HUES6 (cell line): ENCODE results near the gene MIPOL1.
"Not testable (repeated sequence)": the region's sequence is repeated elsewhere in the genome, so short reads cannot be mapped to it uniquely, and the experiment has no call there.

Experiments used
- H3K27ac ChIP-seq: 2 replicates; pipeline ENCODE4 v1.7.0; 2013; ENCODE audit warnings: low read depth, mild to moderate bottlenecking, low read length, inconsistent platforms
- H3K27me3 ChIP-seq: 2 replicates; pipeline ENCODE4 v1.6.1; 2013; ENCODE audit warnings: low read length; ENCODE audit not compliant: control insufficient read depth, insufficient read depth
- H3K36me3 ChIP-seq: 2 replicates; pipeline ENCODE4 v1.6.1; 2013; ENCODE audit warnings: low read length; ENCODE audit not compliant: control insufficient read depth, insufficient read depth
- H3K4me1 ChIP-seq: 2 replicates; pipeline ENCODE4 v1.6.1; 2013; ENCODE audit warnings: low read length; ENCODE audit not compliant: control insufficient read depth, insufficient read depth
- H3K4me3 ChIP-seq: 2 replicates; pipeline ENCODE4 v1.5.1; 2013; ENCODE audit warnings: low read depth, low read length
- H3K9ac ChIP-seq: one replicate; pipeline ENCODE4 v1.6.1; 2013; ENCODE audit warnings: mild to moderate bottlenecking, low read length
- H3K9me3 ChIP-seq: 2 replicates; pipeline ENCODE4 v1.6.1; 2013; ENCODE audit warnings: low read depth, low read length; ENCODE audit not compliant: control insufficient read depth, insufficient read depth

Gene MIPOL1

GRCh38 chr14:37544407-37544806 lies 346.7 kb downstream of the MIPOL1 start:
- H3K9ac ChIP-seq: no peak overlapping the region
- H3K27ac ChIP-seq: no peak overlapping the region
- no peaks in the 10 kb centered on the region for H3K27me3 ChIP-seq
- H3K4me3 ChIP-seq: no peak overlapping the region
- H3K4me1 ChIP-seq: no peaks in the 10 kb centered on the region
- no peaks in the 10 kb centered on the region for H3K9me3 ChIP-seq
- no peaks in the 10 kb centered on the region for H3K36me3 ChIP-seq

GRCh38 chr14:37545174-37545573 lies 347.4 kb downstream of the MIPOL1 start:
- H3K27ac ChIP-seq: no peak overlapping the region
- no peaks in the 10 kb centered on the region for H3K36me3 ChIP-seq
- H3K9ac ChIP-seq: no peak overlapping the region
- H3K4me3 ChIP-seq: no peak overlapping the region
- no peaks in the 10 kb centered on the region for H3K9me3 ChIP-seq
- no peaks in the 10 kb centered on the region for H3K4me1 ChIP-seq
- no peaks in the 10 kb centered on the region for H3K27me3 ChIP-seq

DNA sequence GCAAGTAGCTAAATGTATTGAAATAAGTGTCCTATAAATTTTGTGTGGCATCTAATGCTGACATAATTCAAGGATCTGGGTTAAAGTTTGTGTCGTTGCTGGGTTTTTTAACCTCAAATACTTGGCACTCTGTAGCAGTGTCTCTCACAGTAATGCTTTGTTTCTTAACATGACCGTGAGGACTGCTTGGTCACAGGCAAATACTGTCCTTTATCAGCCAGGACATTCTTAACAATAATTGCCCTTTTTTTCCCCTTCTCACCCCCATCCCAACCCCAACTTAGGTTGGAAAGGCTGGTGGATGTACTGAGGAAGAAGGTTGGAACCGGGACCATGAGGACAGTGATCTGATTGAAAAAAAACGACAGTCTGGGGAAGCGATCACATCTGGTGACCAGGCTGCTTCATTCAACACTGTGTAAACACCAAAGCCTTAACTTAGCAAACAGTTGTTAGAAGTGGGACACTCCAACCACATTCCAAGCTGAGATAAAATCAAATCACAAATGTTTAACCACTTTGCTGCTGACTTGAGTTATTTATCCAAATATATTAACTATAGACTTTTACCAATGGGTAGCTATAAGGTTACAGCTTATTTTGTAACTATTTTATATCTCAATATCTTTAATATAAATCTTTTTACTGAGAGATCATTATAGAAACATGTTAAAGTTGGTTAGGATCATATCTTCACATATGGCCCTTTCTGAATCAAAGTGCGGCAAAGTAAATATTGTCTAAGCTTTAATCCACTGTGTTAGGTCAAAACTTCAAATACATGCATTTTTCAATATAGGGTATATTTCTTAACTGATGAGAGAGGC lies 349.1 kb downstream of the MIPOL1 start:
- Histone ChIP-seq H3K27me3 (no peaks in the 10 kb centered on the region), H3K4me1 (no peaks in the 10 kb centered on the region), H3K36me3 (no peaks in the 10 kb centered on the region), H3K9me3 (no peaks in the 10 kb centered on the region), H3K27ac (no peak overlapping the region), H3K9ac (no peak overlapping the region), H3K4me3 (no peak overlapping the region)

- no peaks in the 10 kb centered on the region for H3K36me3 ChIP-seq
- no peaks in the 10 kb centered on the region for H3K4me1 ChIP-seq
- 0 out of 2 replicates have a peak, but pooled peaks cover 4% of the 10 kb centered on the region for H3K9me3 ChIP-seq
- H3K4me3 ChIP-seq: no peak overlapping the region
- H3K27ac ChIP-seq: no peak overlapping the region
- H3K27me3 ChIP-seq: no peaks in the 10 kb centered on the region
- H3K9ac ChIP-seq: no peak overlapping the region
Measured at GRCh38 chr14:37550511-37550910, 352.8 kb downstream of the MIPOL1 start.

- H3K9me3 ChIP-seq: 0 out of 2 replicates have a peak, but pooled peaks cover 4% of the 10 kb centered on the region
- no peaks in the 10 kb centered on the region for H3K36me3 ChIP-seq
- no peaks in the 10 kb centered on the region for H3K4me1 ChIP-seq
- H3K9ac ChIP-seq: no peak overlapping the region
- H3K27me3 ChIP-seq: no peaks in the 10 kb centered on the region
- H3K4me3 ChIP-seq: no peak overlapping the region
- H3K27ac ChIP-seq: no peak overlapping the region
Measured at GRCh38 chr14:37551119-37551518, 353.4 kb downstream of the MIPOL1 start.

DNA sequence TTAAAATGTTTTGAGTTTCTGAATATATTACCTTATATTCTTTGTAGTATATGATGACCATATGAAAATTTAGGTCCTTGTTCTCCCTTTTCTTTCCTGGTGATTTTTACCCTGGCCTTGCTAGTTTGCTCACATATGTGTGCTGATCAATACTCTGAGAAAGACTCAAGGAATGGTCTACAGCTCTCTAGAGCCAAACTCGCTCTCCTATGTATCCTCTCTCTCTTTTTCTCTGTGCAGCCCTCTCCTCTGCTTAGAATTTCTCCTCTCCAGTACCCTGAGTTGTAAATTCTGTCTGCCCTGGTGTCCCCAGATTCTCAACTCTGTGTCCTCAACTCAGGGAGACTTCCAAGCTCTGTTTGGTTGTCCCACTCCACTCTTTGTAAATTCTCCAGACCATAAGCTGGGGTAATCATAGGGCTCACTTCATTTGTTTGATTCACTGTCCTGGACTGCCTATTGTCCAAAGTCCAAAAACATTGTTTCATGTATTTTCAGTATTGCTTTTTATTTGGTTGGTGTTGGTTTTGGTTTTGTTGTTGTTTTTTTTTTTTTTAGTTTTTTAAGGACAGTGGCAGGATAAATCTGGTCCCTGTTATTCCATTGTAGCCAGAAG lies 356.3 kb downstream of the MIPOL1 start:
- Histone ChIP-seq H3K36me3 (no peaks in the 10 kb centered on the region), H3K27ac (no peak overlapping the region), H3K4me1 (no peaks in the 10 kb centered on the region), H3K27me3 (no peaks in the 10 kb centered on the region), H3K9me3 (peaks cover 12% of the 10 kb centered on the region), H3K9ac (no peak overlapping the region), H3K4me3 (no peak overlapping the region)

- H3K27ac ChIP-seq, H3K27me3 ChIP-seq, H3K36me3 ChIP-seq, H3K9ac ChIP-seq, H3K4me3 ChIP-seq, H3K4me1 ChIP-seq: not testable (repeated sequence)
- peaks cover 12% of the 10 kb centered on the region for H3K9me3 ChIP-seq
Measured at GRCh38 chr14:37555596-37555995, 357.9 kb downstream of the MIPOL1 start.

DNA sequence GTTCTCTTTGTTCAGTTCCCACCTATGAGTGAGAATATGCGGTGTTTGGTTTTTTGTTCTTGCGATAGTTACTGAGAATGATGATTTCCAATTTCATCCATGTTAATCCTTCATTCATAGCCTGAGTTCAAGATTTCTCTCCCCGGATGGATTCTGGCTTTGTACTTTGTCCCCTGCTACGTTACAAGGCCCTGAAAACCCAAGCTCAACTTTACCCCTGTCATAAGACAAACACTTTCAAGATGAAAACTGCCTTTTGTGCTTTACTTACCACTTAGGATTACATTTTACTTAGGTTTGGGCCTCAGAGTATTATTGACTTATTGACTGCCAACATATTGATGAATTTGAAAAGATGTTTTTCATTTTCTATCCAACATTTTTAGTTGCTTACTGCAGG lies 361.0 kb downstream of the MIPOL1 start:
- Histone ChIP-seq H3K27ac (no peak overlapping the region), H3K9ac (no peak overlapping the region)

GRCh38 chr14:37559386-37559785 lies 361.6 kb downstream of the MIPOL1 start:
- no peaks in the 10 kb centered on the region for H3K36me3 ChIP-seq
- H3K4me3 ChIP-seq: no peak overlapping the region
- no peaks in the 10 kb centered on the region for H3K27me3 ChIP-seq
- H3K4me1 ChIP-seq: no peaks in the 10 kb centered on the region; the same call in 1 of the 2 replicates
- H3K27ac ChIP-seq: no peak overlapping the region
- no peak overlapping the region for H3K9ac ChIP-seq
- H3K9me3 ChIP-seq: peaks cover 7% of the 10 kb centered on the region

More for the DNA sequence above, 361.0 kb downstream of the MIPOL1 start:
- Histone ChIP-seq H3K36me3 (no peaks in the 10 kb centered on the region), H3K4me3 (no peak overlapping the region), H3K4me1 (no peaks in the 10 kb centered on the region; the same call in 1 of the 2 replicates), H3K9me3 (peaks cover 12% of the 10 kb centered on the region), H3K27me3 (no peaks in the 10 kb centered on the region)

DNA sequence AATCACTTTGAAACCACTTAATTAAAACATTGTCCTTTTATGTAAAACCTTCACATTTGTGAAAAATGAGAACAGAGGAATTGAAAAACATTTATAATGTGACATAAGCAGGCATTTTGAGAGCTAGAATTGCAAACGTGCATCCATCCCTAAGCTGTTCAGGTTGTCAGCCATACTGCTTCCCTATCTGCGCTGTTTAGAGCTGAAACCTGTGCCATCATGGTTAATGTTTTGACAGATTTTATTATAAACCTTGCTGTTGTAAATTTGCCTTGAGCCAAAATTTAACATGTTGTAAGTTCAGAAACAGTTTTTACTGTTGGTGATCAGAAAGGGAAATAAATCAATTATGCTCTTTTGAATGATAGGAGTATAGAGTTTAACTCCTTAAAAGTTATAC lies 365.5 kb downstream of the MIPOL1 start:
- Histone ChIP-seq H3K27me3 (no peaks in the 10 kb centered on the region), H3K9me3 (no peaks in the 10 kb centered on the region), H3K36me3 (no peaks in the 10 kb centered on the region), H3K4me1 (peaks cover 15% of the 10 kb centered on the region; the same call in 1 of the 2 replicates), H3K4me3 (no peak overlapping the region), H3K9ac (no peak overlapping the region), H3K27ac (no peak overlapping the region)

- Histone ChIP-seq H3K4me1 (peaks cover 15% of the 10 kb centered on the region; the same call in 1 of the 2 replicates), H3K9me3 (no peaks in the 10 kb centered on the region), H3K27ac (no peak overlapping the region), H3K36me3 (no peaks in the 10 kb centered on the region), H3K9ac (no peak overlapping the region), H3K27me3 (no peaks in the 10 kb centered on the region), H3K4me3 (no peak overlapping the region)
Measured at GRCh38 chr14:37565550-37565949, 367.8 kb downstream of the MIPOL1 start.
